NCI-H2081 treated with DMSO at 0.1 percent for 48 hours (cell line): ENCODE results near the gene LDHB.
"Not testable (repeated sequence)": the region's sequence is repeated elsewhere in the genome, so short reads cannot be mapped to it uniquely, and the experiment has no call there.

Experiments
- DNase-seq: peaks from one replicate; lab custom pipeline; 2025; lab: John Stamatoyannopoulos, UW

Gene LDHB

DNA sequence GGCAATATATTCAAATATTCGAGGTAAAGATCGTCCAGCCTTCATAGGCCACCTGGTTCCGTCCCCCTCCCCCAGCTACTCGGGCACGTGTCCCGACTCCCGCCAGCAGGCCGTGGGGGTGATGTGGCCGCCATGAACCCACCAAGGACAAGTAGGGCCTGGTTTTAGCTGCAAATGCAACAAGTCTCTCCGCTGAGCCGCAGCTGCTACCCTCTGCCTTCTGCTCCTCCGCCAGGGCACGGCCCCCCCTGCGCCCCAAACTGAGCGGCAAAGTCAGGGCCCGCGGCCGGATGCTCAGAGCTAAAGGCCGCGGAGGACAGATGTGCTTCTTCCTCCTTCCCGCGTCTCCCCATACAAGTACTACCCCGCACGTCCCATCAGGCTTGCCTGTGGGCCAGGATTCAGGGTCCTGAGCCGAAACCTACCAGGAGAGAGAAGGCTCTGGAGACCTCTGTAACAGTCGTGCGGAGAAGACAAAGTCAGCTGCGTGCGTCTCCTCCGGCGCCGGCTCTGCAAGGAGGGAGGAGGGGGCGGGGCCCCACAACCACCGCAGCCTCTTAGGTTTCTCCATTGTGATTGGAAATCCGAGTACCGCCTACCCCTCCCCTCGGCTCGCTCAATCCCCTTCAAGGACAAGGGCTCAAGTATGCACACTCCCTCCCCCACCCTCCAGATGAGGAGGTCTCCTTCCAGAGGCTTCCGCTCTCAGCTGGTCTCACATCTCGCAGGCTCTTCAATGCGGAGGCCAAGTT is at the start of gene LDHB:
LDHB (minus strand) TSS at position 517 of the 752 bp plus-strand sequence. CDS start 3,171 bp downstream, outside the sequence.
- DNase-seq = peak; percentile 57

DNA sequence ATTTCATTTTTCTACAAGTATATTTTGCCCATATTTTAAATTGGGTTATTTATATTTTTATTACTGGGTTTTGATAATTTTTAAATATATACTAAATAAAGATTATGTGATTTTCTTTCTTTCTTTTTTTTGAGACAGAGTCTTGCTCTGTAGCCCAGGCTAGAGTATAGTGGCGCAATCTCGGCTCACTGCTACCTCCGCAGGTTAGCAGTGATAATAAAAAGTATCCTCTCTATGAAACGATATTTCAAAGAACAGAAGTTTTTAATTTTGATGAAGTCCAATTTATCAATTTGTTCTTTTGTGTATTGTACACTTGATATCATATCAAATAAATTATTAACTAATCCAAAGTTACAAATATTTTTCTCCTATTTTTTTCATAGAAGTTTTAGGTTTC is 47.2 kb upstream of the LDHB start:
- no peak for DNase-seq

DNA sequence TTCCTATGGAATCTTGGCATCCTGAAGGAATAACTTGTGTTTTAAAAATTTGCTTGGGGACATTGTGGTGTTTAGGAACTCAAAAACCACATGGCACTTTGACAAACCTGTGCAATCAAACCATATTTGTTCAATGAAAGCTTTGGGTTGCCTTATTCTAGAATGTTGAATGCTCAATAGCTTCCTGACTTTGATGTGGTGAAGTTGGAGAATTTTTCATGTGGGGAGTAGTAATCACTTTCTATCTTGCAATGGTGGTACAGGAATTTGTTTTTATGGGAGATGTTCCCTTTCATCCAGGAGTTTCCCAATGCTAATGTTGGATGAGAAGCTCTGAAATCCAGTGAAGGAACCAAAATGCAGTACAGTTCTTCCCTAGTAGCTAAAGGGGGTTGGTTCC is 42.2 kb upstream of the LDHB start:
- no peak for DNase-seq

DNA sequence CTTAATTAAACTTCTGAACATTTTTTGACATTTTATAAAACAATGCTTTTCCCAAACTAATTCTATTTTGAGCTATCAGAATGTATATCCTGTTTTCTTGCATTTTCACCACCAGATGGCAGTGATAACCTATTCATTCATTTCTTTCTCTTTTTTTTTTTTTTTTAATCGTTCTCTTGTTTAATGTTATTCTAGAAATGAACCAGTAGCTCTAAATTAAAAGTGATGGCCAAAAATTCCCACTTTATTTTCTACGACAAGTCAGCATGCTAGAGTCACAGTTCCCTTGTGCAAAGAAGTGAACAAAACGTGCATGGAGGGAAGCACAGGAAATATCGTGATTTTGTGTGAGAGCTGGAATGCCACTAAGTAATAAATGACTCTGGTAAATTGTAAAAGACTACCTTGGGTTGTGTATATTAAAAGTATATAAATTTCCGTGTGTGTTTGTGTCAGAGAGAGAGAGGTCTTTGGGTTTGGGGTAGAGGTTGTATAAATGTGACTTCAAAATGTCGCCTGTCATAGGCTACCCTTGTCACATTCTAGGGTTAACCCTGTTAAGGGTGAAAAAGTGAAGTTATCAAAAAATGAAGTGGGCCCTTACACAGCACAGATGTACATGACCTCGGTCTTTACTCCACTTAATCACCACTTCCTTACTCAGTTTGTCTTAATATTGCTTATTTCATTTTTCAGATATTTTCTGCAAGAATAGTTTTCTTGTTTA is 40.4 kb upstream of the LDHB start:
- DNase-seq = no peak

DNA sequence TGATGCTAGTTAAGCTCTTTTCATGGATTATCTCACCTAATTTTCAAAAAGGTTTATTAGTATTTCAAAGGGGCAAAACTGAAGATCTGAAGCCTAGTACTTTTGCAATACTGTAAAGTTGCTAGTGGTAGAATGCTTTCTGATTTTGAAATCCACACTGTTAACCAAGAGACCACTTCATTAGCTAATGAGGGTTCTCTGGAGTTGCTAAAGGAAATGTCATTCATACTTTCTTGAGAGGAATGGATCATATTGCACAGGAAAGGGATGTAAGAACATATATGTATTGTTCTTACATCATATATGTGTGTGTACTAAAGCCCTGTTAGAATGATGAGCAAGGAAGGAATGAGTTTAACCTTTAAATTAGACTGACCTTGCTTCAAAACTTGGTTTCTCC is 39.0 kb upstream of the LDHB start:
- DNase-seq = no peak

DNA sequence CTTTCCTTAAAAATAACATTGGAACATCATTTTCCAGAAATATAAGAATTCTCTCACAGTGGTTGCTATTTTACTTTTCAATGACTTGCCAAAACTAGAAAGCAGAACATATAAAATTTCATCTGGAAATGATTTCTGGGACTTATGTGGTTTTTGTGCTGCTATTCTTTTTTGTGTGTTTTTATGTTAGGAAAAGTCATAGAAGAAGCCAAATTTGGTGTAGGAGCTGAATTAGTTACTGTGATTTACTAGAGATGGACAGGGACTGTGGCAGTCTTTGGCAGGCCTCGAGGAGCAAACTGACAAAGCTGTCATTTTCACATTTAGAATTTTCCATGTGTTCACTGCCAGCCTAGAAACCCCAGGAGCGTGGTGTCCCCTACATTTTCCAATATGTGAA is 38.3 kb upstream of the LDHB start:
- DNase-seq = no peak

DNA sequence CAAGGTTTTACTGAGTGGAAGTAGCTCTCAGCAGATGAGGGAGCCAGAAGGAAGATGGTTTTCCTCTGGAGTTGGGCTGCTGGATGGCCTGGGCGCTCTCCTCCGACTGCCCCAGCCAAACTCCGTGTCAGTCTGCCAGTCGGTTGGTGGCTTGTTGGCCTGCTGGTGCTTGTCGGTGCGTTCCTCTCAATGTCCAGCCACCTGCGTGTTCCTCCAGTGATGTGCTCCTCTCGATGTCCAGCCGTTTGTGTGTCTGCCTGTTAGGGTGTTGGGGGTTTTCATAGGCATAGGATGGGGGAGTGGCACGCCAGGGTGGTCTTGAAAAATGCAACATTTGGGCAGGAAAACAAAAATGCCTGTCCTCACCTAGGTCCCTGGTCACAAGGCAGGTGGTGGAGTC is 37.0 kb upstream of the LDHB start:
- no peak for DNase-seq

DNA sequence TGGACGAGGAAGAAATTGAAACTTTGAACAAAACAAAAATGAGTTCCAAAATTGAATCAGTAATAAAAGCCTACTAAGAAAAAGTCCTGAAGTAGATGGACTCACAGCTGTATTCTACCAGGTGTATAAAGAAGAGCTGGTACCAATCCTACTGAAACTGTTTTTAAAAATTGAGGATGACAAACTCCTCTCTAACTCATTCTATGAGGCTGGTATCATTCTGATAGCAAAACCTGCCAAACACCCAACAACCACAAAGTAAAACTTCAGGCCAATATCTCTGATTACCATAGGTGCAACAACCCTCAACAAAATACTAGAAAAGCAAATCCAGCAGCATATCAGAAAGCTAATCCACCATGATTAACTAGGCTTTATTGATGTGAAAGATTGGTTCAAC is 33.9 kb upstream of the LDHB start:
- no peak for DNase-seq

DNA sequence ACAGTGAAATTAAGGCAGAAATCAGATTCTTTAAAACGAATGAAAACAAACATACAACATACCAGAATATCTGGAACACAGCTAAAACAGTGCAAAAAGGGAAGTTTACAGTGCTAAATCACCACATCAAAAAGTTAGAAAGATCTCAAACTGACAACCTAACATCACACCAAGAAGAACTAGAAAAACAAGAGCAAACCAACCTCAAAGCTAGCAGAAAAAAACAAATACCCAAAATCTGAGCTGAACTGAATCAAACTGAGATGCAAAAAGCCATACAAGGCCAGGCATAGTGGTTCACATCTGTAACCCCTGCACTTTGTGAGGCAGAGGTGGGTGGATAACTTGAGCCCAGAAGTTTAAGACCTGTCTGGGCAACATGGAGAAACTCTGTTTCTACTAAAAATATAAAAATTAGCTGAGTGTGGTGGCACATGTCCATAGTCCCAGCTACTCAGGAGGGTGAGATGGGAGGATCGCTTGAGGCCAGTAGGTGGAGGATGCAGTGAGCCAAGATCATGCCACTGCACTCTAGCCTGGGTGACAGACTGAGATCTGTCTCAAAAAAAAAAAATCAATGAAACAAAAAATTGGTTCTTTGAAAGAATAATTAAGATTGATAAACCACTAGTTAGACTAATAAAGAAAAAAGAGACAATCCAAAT is 33.2 kb upstream of the LDHB start:
- no peak for DNase-seq

DNA sequence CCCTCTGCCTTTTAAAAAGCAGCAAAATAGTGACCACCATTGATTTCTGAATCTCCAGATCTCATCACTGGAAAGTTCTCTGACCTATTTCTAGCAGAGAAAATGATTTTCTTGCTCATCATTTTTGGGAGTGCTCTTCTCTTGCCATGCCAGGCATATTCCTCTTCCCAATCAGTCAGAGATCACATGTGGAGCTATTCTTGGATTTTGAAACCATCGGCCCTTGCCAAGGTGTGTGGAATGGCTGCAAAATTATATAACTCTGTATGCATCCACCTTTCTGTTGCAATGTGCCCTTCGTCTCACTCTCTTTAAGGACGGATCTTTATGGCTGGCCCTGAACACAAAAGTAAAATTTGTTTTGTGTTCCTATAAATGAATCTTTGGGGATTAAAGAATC is 25.5 kb upstream of the LDHB start:
- no peak for DNase-seq

DNA sequence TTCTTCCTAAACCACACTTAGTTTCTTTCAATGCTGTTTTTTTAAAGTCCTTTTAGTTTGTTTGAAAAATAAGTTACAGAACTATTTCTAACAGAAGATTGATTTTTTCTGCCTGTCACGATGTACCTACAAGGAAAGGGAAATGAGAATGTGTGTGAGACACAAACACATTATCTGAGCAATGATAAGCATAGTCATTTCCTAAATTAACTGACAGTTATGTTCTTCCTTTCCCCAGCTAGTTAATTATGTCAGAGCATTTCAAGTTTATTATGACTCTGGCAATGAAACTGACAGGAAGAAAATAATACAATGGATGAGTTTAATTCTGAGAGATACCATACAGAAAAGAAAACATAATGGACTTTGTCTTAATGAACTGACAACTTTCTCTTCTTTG is 21.3 kb upstream of the LDHB start:
- no peak for DNase-seq

DNA sequence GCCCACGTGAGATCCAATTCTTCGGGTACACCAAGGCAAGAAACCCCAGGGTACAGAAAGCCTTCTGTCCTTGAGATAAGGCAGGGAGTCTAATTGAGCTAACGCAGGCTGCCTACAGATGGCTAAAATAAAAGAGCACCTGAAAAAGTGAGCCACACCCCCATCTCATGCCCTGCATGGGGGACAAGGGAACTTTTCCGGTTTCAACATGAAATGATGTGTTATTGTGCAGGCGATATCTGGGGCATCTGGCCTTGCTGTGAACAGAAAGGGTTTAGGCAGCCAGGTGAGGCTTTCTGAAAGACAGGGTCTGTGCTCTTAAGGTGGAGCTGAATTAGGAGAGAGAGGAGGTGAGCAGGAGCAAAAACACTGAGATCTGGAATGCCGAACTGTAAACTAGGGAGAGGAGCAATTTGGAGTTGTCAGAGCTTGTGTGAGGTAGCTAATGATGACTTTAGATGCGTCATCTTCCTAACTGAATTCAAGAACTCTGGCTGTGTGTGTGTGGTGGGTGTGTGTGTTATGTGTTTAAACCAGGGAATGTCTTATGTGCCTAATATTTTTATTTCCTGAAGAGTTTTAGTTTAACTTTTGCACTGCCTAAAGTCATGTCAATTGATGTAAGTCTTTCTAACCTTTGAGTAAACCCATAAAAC is 20.1 kb upstream of the LDHB start:
- DNase-seq = no peak

DNA sequence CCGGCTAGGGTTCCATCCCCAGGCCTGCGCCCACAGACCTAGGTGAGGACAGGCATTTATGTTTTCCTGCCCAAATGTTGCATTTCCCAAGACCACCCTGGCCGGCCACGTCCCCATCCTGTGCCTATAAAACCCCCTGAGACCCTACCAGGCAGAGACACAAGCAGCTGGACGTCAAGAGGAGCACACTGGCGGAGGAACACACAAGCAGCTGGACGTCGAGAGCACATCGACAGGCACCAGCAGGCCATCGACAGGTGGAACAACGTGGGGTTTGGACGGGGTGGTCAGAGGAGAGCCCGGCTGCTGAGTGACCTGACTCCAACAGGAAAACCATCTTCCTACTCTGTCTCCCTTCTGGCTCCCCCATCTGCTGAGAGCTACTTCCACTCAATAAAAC is 19.6 kb upstream of the LDHB start:
- no peak for DNase-seq

DNA sequence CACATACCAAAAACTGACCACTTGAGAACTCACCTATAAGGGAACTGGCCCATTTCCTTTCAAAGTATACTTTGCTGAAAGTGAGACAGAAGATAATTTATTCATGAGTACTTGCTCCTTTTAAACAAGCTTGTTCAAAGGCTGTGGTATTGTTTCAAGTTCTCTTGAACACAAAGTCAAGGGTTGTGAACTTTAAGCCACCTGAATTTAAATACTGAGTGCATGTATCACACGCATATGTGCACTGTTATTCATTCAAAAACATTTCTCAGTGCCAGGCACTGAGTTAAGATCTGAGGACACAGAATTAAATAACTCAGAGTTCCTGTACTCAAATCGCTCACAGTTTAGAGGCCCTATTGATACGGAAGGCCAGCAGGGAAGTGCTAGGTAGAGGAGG is 19.1 kb upstream of the LDHB start:
- DNase-seq = no peak

DNA sequence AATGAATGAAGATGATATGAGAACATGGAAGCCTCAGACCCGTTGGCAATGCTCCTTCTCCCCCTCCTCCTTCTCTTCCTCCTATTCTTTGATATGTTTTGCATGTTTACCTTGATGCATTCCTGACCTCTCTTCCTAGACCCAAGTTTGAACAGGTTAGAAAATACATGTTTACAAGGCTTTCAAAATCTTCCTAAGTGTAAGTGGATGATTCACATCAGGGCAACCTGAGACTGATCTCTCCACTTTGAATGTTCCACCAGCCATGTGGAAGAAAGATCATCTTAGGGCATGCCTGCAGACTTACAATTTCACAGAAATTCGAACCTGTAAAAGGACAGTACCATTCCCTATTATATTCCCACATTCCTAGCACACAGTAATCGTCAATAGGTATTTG is 18.0 kb upstream of the LDHB start:
- no peak for DNase-seq

DNA sequence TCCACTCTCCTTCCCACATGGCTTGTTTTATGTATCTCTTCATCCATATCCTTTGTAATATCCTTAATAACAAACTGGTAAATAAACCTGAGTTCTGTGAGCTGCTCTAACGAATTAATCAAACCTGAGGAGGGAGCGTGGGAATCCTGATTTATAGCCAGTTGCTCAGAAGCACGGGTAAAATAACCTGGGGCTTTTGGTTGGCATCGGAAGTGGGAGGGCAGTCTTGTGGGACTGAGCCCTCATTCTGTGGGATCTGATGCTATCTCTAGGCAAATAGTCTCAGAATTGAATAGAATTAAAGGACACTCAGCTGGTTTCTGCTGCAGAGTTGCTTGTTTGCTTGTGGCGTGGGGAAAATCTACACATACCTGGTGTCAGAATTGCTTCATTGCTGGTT is 17.5 kb upstream of the LDHB start:
- no peak for DNase-seq

DNA sequence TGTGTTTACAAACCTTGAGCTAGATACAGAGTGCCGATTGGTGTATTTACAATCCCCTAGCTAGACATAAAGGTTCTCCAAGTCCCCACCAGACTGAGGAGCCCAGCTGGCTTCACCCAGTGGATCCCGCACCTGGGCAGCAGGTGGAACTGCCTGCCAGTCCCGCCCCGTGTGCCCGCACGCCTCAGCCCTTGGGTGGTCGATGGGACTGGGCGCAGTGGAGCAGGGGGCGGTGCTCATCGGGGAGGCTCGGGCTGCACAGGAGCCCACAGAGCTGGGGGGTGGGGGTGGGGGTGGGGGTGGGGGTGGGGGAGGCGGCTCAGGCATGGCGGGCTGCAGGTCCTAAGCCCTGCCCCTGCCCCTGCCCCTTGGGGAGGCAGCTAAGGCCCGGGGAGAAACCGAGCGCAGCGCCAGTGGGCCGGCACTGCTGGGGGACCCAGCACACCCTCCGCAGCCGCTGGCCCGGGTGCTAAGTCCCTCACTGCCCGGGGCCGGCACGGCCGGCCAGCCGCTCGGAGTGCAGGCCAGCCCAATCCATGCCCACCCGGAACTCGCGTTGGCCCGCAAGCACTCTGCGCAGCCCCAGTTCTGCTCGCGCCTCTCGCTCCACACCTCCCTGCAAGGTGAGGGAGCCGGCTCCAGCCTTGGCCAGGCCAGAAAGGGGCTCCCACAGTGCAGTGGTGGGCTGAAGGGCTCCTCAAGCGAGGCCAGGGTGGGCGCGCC is 16.3 kb upstream of the LDHB start:
- DNase-seq = not testable (repeated sequence)

DNA sequence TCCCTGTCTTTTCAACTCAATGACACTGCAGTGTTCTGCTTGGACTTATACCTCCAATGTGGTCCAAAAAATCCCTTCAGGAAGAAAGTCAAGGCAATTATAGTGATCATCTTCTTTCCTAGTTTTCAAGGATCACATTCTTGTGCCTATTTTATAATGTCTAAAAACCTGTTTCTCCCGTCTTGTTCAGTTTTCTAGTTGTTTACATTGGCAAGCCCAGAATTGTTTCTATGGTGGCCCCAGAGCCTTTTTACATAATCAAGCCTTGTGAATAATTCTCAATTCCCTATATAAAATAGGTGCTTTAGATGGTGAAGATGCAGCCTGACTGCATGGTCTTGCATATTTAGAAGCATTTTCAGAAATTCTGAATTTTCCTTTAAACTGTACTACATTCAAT is 14.5 kb upstream of the LDHB start:
- DNase-seq = no peak

DNA sequence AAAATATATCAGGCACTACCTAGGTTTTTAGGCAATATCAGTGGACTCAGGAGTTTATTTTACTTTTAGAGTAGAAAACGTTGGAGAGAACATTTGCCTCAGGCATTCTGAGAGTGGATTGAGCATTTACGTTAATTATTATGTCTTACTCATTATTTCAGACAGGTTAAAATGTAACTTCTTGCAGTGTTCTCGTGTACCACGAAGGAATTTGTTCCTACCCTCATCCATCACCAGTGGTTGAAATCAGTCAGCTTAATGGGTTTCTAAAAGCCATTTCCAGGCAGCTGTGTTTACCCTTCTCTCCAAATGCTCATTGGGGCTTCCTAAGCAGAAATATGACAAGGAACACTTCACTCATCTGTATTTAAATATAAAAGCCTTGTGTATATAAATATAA is 9.1 kb upstream of the LDHB start:
- no peak for DNase-seq

DNA sequence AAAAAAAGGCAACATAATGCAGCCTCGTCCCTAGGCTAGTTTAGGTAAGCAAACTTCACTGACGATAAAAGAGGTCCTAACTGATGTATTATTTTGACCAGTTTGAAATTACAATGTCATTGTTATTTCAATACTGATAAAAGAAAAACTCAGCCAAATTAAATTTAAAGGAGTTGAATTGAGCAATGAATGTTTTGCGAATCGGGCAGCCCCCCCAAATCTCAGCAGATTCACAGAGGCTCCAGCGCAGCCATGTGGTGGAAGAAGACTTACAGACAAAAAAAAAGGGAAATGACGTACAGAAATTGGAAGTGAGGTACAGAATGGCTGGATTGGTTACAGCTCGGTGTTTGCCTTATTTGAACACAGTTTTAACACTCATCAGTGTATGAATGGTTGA is 8.2 kb upstream of the LDHB start:
- DNase-seq = no peak

DNA sequence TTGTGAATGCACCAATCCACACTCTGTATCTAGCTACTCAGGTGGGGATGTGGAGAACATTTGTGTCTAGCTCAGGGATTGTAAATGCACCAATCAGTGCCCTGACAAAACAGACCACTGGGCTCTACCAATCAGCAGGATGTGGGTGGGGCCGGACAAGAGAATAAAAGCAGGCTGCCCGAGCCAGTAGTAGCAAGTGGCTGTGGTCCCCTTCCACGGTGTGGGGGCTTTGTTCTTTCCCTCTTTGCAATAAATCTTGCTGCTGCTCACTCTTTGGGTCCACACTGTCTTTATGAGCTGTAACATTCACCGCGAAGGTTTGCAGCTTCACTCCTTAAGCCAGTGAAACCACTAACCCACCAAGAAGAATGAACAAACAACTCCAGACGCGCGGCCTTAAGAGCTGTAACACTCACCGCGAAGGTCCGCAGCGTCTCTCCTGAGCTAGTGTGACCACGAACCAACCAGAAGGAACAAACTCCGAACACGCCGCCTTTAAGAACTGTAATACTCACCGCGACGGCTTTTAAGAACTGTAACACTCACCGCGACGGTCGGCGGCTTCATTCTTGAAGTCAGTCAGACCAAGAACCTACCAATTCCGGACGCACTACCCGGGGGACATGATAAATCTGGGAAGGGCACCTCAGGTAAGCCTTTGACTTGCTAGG is 4.6 kb upstream of the LDHB start:
- no peak for DNase-seq
